AG04449 (cell line): ENCODE measurements around the gene RAB11B.
"Not testable (repeated sequence)": the region's sequence is repeated elsewhere in the genome, so short reads cannot be mapped to it uniquely, and the experiment has no call there.

Source experiments
- CTCF ChIA-PET: fragments of 350-600 bp; formaldehyde crosslinking; extraction: SDS; loops from one replicate; lab custom pipeline; 2021; ENCODE audit warnings: antibody characterized with exemption; lab: Yijun Ruan, JAX
- POLR2A ChIA-PET: fragments of 400-600, 350-600 bp; formaldehyde crosslinking; extraction: SDS; loops from one replicate; lab custom pipeline; 2020; ENCODE audit warnings: antibody characterized with exemption, inconsistent platforms; lab: Yijun Ruan, JAX
- DNase-seq: peaks from one replicate; pipeline ENCODE4 v3.0.0-alpha.2; 2010; ENCODE audit warnings: low read depth, low spot score
- H3K4me3 ChIP-seq: 2 replicates; pipeline ENCODE4 v1.5.1; 2011; ENCODE audit warnings: low read depth, mild to moderate bottlenecking, control low read depth, low read length
- CTCF ChIP-seq: IDR thresholded peaks from one replicate; pipeline ENCODE4 v1.5.1; 2011; ENCODE audit warnings: mild to moderate bottlenecking, moderate library complexity, low read length, control low read depth, inconsistent platforms; ENCODE audit not compliant: insufficient read depth; ENCODE audit errors: missing control alignments

Gene RAB11B

DNA sequence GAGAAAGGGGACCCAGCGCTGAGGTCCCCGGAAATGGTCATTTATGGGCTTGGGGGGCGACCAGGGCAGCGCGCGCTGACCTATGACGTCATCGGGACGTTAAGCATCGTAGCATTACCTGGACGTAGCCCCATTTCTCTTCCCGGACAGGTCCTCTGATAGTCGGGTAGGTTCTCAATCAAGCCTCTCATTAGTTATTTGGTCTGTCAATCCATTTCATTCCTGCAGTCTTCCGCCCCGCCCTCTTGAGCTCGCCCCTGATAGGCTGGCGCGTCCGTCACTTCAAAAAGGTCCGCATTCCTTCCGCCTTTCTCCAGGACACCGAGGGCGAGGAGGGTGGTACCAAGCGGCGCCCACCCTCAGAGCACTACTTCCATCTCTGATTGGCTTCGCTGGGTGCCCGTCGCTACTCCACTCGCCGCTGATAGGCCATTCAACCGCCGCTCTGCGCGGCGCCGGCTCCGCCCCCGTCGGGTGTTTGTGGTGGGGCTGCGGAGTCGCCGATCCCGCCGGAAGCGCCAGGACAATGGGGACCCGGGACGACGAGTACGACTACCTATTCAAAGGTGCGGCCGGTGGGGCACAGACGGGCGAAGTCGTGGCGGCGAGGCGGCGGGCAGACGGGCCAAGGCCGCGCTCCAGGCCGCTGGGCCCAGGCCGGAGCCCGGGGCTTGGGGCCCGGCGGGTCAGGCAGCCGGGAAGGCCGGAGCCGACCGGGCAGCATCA lies at the start of gene RAB11B:
TSS of gene RAB11B (plus strand) at position 470 of the 726 bp plus-strand sequence. CDS start at position 527, 57 bp downstream.
- peak within 1 kb of the TSS; percentile 75 for H3K4me3 ChIP-seq
- ChIA-PET POLR2A (interaction anchor here (1.0 to 1.5 kb wide), 6 partner anchors 20 to 68 kb away, joined by 3 to 6 read pairs (median 4); partner anchors contain the start of genes ANGPTL4, MARCHF2, NDUFA7 and RPS28), CTCF (interaction anchor here (0.7 to 7.4 kb wide), 4 partner anchors 9 to 36 kb away, joined by 3 to 121 read pairs (median 4); partner anchors contain the start of gene MARCHF2)
- no peak for TF ChIP-seq CTCF
- peak; percentile 99 for DNase-seq

- ChIA-PET CTCF (interaction anchor here (0.7 to 6.4 kb wide), 7 partner anchors 13 to 397 kb away, joined by 3 to 65 read pairs (median 5); partner anchors contain the start of gene MARCHF2), POLR2A (interaction anchor here (0.7 kb wide), 1 partner anchor 167 kb away, joined by 3 read pairs; no protein-coding TSS in a partner anchor)
- DNase-seq, H3K4me3 ChIP-seq: not testable (repeated sequence)
Observed at GRCh38 chr19:8341504-8341903, 48.7 kb upstream of the RAB11B start.

GRCh38 chr19:8342316-8342683 lies 47.9 kb upstream of the RAB11B start:
- DNase-seq: no peak
- H3K4me3 ChIP-seq: no peak overlapping the region
- POLR2A ChIA-PET: no interaction called here
- CTCF ChIA-PET: interaction anchor here (1.0 to 6.4 kb wide), 8 partner anchors 12 to 245 kb away, joined by 3 to 65 read pairs (median 5); partner anchors contain the start of gene MARCHF2
- TF ChIP-seq CTCF: no peak

DNA sequence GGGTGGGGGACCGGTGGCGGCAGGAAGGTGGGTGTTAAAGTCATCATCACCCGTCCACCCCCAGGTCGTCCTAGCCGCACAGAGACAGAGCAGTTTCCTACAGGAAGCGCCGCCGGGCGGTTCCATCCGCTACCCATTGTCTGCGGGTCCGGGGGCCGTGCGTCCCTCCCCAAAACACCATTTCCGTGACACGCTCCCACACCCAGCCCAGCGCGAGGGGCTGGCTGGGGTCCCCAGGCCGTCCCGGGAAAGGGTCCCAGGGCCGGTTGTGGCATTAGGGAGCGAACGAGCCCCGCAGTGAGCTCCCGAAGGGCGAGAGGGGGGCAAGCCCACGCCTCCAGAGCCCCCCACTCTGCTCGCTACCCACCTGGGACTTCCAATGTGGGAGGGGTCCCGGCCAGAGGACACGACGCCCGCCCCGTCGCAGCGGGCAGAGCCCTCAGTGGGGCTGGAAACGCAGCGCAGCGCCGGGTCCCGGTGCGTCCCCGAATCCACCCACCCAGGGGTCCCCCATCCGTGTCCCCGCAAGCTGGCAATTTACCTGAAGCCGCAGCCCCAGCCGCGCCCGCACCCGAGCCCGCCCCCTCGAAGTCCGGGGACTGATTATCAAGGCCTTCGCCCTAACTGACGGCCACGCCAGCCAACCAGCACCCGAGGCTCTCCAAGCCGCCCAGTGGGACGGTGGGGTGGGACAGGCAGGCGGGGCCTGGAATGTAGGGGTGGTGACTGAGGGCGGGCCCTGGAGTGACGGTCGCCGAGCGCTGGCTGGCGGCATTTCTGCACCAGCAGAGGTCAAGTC lies 47.3 kb upstream of the RAB11B start, which contains the start of gene KANK3:
TSS of gene KANK3 (minus strand) at position 579 of the 799 bp plus-strand sequence. CDS start 5,434 bp downstream, outside the sequence.
- TF ChIP-seq CTCF: no peak
- CTCF ChIA-PET: interaction anchor here (1.0 to 6.4 kb wide), 9 partner anchors 9 to 238 kb away, joined by 3 to 65 read pairs (median 5); partner anchors contain the start of gene MARCHF2
- peak within 1 kb of the TSS; percentile 43 for H3K4me3 ChIP-seq
- POLR2A ChIA-PET: no interaction called here
- peak; percentile 45 for DNase-seq

DNA sequence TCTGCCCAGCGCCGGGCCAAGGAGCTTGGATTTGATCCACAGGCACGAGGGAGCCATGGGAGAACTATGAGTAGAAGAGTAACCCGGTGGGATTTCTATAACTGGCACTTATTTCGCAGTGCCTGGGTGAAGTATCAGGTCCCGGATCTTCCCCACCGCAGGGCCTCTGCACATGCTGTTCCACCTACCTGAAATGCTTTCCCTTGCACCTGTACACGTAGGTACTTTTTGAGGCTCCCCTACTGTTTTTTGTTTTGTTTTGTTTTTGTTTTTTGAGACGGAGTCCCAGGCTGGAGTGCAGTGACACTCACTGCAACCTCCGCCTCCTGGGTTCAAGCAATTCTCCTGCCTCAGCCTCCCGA lies 46.7 kb upstream of the RAB11B start:
- H3K4me3 ChIP-seq: no peak overlapping the region; the same call in 1 of the 2 replicates
- no peak for DNase-seq
- no peak for TF ChIP-seq CTCF
- POLR2A ChIA-PET: no interaction called here
- CTCF ChIA-PET: interaction anchor here (1.0 to 6.4 kb wide), 5 partner anchors 9 to 74 kb away, joined by 3 to 65 read pairs (median 6); no protein-coding TSS in a partner anchor

- DNase-seq, H3K4me3 ChIP-seq, POLR2A ChIA-PET: not testable (repeated sequence)
- CTCF ChIA-PET: interaction anchor here (1.0 to 5.8 kb wide), 2 partner anchors 159 to 229 kb away, joined by 3 to 85 read pairs; partner anchors contain the start of gene MYO1F
Observed at GRCh38 chr19:8349629-8350372, 40.4 kb upstream of the RAB11B start.
